Inferior parietal cortex (tissue), 1 donor: Measurements from ENCODE around the gene MCUB.
"Not testable (repeated sequence)": the region's sequence is repeated elsewhere in the genome, so short reads cannot be mapped to it uniquely, and the experiment has no call there.

Source experiments
- DNase-seq: peaks from one replicate; pipeline ENCODE4 v3.0.0-alpha.2; 2016; ENCODE audit errors: extremely low spot score

The MCUB gene

DNA sequence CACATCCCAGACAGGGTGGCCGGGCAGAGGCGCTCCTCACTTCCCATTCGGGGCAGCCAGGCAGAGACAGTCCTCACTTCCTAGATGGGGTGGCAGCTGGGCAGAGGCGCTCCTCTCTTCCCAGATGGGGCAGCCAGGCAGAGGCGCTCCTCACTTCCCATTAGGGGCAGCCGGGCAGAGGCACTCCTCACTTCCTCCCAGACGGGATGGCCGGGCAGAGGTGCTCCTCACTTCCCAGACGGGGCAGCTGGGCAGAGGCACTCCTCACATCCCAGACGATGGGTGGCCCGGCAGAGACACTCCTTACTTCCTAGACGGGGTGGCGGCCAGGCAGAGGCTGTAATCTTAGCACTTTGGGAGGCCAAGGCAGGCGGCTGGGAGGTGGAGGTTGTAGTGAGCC is 118.9 kb downstream of the MCUB start:
- DNase-seq: not testable (repeated sequence)

DNA sequence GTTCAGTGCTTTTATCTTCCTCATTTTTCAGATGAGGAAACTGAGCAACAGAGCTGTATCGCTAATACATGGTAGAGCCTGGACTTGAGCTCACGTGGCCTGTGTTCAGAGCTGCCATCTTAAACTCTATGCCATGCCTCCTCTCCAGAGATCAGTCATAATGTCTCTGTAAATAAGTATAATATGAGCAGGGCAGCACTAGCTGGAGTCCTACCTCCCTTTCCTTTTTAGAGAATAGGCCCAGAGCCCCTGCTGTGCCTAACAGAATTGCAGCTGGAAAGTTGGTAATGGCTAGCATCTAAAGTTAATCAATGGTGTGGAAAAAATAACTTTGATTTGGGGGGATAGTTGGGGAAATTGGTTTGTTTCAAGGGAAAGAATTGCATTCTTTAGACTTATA is 122.8 kb downstream of the MCUB start:
- no peak for DNase-seq

DNA sequence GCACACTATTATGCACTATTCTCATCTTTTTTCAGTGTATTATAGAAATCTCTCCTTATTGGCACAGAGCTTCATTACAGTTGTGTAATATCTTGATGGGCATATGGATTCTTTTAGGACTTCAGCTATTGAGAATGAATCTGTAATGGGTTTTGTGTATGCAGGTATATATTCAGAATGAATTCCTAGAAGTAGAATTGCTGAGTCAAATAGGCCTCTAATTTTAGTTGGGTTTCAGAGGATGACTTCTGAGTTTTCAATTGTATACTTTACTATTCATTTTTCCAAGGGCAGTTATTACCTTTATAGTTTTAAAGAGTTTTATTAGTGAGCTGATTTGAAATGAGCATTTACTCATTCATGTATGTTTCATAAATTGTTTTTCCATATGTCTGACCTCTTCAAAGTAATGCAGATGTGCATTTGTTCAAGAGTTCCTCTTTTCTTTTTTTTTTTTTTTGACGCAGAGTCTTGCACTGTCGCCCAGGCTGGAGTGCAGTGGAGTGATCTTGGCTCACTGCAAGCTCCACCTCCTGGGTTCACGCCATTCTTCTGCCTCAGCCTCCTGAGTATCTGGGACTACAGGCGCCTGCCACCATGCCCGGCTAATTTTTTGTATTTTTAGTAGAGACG is 123.7 kb downstream of the MCUB start:
- no peak for DNase-seq

- DNase-seq: no peak
These were observed 124.7 kb downstream of the MCUB start for GRCh38 chr4:109684727-109685126.

- no peak for DNase-seq
These were observed 130.8 kb downstream of the MCUB start for GRCh38 chr4:109690690-109691410.

- no peak for DNase-seq
These were observed 131.4 kb downstream of the MCUB start for GRCh38 chr4:109691411-109691920.

DNA sequence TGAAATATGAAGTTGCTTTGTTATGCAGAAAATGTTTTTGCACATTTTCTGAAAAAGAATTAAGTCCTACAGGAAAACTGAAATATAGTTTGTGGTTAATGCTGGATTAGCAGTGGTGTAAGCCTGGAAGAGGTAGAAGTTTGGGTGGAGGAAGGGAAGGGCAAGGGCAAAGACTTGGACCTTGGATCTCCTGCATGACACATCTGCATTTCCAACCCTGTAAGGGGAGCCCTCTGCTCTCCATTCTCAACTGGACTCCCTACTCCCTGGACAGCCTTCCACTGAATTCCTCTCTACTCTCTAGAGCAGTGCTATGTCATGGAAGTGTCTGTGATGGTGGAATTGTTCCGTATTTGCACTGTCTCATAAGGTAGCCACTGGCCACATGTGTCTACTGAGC is 138.6 kb downstream of the MCUB start:
- DNase-seq: no peak

GRCh38 chr4:109699553-109700225 is 139.6 kb downstream of the MCUB start:
- DNase-seq: no peak

- no peak for DNase-seq
These were observed 141.7 kb downstream of the MCUB start for GRCh38 chr4:109701566-109702410.

DNA sequence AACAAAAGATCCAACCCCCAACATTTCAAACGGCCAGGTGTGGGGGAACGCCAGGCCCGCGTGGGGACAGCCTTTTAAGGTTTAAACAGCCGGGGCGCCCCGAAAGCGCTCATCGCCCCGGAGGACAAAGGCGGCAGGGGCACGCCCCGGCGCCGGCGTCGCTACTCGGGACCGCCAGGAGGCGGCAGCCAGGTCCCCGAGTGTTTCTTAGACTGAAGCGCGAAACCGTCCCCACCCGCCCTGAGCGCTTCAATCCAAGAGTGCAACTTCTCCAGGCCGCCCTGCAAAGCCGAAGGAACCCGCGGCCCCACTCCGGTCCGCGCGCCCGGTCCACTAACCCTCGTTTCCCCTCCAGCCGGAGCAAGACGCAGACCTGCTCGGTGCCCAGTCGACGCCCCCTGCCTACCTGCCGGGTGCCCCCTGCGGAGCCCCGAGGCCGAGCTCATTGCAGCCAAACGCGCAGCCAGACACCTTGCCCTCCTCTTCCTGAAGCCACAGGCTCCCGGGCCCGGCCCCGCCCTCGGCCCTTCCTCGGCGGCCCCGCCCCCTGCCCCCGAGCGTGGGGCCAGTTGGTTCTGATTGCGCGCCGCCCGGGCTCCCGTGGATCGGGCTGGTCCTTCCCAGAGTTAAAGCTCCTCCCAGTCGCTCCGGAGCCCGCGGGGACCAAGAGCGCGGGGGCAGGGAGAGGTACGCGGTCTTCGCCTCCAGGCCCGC is 143.1 kb downstream of the MCUB start, which contains the start of gene CASP6:
CASP6 (minus strand) TSS at position 496 of the 714 bp plus-strand sequence; CDS start at position 446, 50 bp downstream.
- DNase-seq: peak; percentile 60

DNA sequence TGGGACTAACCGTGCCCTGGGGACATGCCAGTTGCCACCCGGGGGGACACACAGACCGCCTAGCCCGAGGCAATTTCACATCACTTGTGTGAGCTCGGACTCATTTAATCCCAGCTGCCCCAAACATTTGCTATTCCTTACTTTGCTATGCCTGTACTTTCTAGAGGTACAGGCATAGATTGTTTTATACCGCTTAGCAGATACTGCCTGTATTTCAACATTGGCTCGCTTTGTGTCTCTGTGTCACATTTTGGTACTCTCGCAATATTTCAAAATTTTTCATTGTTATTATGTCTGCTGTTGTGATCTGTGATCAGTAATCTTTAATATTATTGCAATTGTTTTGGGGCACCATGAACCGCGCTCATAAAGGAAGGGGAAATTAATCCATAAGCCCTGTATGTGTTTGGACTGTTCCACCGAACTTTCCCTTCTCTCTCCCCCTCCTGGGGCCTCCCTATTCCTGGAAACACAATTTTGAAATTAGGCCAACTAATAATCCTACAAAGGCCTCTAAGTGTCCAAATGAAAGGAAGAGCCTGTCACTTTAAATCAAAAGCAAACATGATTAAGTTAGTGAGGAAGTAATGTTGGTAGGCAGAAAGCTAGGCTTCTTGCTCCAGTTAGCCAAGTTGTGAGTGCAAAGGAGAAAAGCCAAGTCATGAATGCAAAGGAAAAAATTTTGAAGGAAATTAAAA is 143.8 kb downstream of the MCUB start:
- no peak for DNase-seq

- no peak for DNase-seq
These were observed 148.4 kb downstream of the MCUB start for GRCh38 chr4:109708435-109708834.

DNA sequence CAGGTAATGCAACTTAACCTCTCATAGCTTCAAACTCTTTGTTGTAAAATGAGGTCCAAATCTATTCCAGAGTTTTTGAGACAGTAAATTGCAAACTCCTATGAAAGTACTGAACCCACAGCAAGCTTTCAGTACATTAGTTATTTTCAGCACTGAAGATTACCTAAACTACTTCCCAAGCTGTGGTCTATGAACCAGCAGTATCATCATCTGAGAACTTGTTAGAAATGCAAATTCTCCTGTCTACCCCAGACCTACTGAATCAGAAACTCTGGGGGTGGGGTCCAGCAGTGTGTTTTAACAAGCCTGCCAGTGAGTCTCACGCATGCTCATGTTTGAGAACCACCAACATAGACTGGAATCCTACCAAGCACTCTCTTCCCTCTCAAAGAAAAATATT is 148.9 kb downstream of the MCUB start:
- no peak for DNase-seq

DNA sequence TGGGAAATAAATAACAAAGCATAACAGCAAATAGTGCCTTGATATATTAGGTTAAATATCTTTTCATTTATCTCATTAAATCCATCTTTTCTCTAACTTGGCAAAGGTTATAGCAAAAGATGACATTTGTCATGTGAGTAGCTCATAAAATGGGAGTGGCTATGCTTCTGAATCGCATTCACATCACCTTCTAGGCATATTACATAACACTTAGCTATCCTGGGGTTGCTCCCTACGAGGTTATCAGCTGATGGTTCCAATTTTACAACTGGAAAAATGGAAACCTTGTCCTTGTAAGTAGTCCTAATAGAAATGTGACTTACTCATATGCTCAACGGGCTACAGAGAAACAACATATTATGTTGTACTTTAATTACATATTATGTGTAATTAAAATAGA is 153.5 kb downstream of the MCUB start:
- no peak for DNase-seq

DNA sequence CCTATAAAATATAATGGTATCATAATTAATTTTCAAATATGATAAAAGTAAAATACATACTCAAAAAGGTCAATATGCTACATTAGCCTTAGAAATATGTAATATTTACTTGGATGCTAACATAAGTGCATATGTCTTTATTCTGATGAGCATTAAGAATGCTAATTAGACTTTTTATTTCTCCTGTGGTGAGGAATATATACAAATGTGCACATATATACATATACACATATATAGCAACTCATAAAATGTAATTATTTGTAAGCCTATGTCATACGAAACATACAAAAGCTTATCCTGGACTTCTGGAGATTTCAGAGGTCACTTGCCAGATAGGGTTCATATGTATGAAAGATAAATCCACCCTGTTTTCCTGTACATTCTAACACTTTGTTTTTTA is 158.7 kb downstream of the MCUB start:
- DNase-seq: no peak

GRCh38 chr4:109719604-109720003 is 159.6 kb downstream of the MCUB start:
- DNase-seq: no peak

DNA sequence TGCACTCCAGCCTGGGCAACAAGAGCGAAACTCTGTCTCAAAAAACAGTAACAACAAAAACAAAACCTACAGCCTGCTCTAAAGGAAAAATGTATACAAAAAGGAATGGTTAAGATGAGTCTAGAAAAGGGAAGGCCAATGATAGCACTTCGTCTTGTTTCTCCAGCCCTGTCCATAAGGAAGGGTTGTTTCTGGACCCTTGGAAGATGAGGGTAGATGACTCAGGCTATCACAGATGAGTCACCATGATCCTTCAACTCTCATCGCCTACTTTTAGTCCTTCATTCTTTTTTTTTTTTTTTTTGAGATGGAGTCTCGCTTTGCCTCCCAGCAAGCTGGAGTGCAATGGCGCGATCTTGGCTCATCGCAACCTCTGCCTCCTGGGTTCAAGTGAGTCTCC is 161.0 kb downstream of the MCUB start:
- DNase-seq: no peak

GRCh38 chr4:109722357-109722756 is 162.3 kb downstream of the MCUB start:
- DNase-seq: no peak

DNA sequence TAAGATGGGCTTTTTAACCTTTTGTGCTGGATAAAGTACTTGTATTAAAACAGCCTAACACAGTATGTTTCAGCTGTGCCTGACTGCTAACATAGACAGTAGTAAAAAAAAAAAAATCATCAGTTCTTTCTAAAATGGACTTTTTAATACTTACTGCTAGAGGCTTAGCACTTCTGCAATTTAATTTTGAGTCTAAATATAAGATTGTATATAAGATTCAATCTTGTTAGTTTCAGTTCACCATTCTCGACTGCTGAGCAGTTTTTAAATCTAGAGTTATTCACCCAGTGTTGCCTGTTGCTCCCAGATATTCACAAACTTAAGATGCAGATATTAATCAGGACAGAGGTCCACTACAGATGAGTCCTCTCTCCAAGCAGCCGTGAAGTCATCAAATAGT is 163.1 kb downstream of the MCUB start:
- DNase-seq: no peak

- no peak for DNase-seq
These were observed 168.3 kb downstream of the MCUB start for GRCh38 chr4:109728385-109728784.
